ENCODE measurements around the gene COBL. TPM values are rescaled to one million over a fixed set of nuclear protein-coding genes. Genes with fewer than 3 reads are reported as not detected.

Gene COBL
- total RNA-seq, 1 donor from 2014 or later: 9.2 TPM

GRCh38 chr7:51326656-51327286 is 10.2 kb upstream of the COBL start:
- DNase-seq (ENCODE audit: low spot score): no peak

GRCh38 chr7:51325908-51326307 is 9.3 kb upstream of the COBL start:
- DNase-seq (ENCODE audit: low spot score): no peak

- no peak for DNase-seq (ENCODE audit: low spot score)
Measured at GRCh38 chr7:51325261-51325676, 8.7 kb upstream of the COBL start.

GRCh38 chr7:51324206-51324898 is 7.7 kb upstream of the COBL start:
- DNase-seq (ENCODE audit: low spot score): no peak

GRCh38 chr7:51321961-51322515 is 5.4 kb upstream of the COBL start:
- no peak for DNase-seq (ENCODE audit: low spot score)

GRCh38 chr7:51318886-51319579 is 2.4 kb upstream of the COBL start:
- no peak for DNase-seq (ENCODE audit: low spot score)

- DNase-seq (ENCODE audit: low spot score): peak; percentile 67
Measured at GRCh38 chr7:51318001-51318400, 1.4 kb upstream of the COBL start.

- peak; percentile 53 for DNase-seq (ENCODE audit: low spot score)
Measured at GRCh38 chr7:51317582-51317910, 937 bp upstream of the COBL start.

- no peak for DNase-seq (ENCODE audit: low spot score)
Measured at GRCh38 chr7:51316262-51316665, 345 bp downstream of the COBL start.

GRCh38 chr7:51315393-51316261 is 982 bp downstream of the COBL start:
- DNase-seq (ENCODE audit: low spot score): no peak

- no peak for DNase-seq (ENCODE audit: low spot score)
Measured at GRCh38 chr7:51314726-51315125, 1.9 kb downstream of the COBL start.

- DNase-seq (ENCODE audit: low spot score): no peak
Measured at GRCh38 chr7:51313738-51314425, 2.7 kb downstream of the COBL start.

GRCh38 chr7:51312951-51313737 is 3.5 kb downstream of the COBL start:
- no peak for DNase-seq (ENCODE audit: low spot score)

- no peak for DNase-seq (ENCODE audit: low spot score)
Measured at GRCh38 chr7:51311166-51311565, 5.4 kb downstream of the COBL start.

- no peak for DNase-seq (ENCODE audit: low spot score)
Measured at GRCh38 chr7:51310131-51310583, 6.5 kb downstream of the COBL start.

- DNase-seq (ENCODE audit: low spot score): no peak
Measured at GRCh38 chr7:51309361-51310130, 7.1 kb downstream of the COBL start.

GRCh38 chr7:51308696-51309095 is 7.9 kb downstream of the COBL start:
- DNase-seq (ENCODE audit: low spot score): no peak

GRCh38 chr7:51308265-51308664 is 8.3 kb downstream of the COBL start:
- no peak for DNase-seq (ENCODE audit: low spot score)

- DNase-seq (ENCODE audit: low spot score): no peak
Measured at GRCh38 chr7:51307651-51308210, 8.9 kb downstream of the COBL start.

Measured in mesenteric fat pad (tissue), 1 donor.